GM19468 (cell line): ENCODE measurements around the gene MORN1.

Experiments
- ATAC-seq: cut with Tn5 transposase; IDR thresholded peaks from one replicate; pipeline ENCODE4 v1.9.1; 2021; ENCODE audit warnings: mild to moderate bottlenecking, moderate library complexity, moderate number of reproducible peaks; ENCODE audit not compliant: unreplicated experiment; ENCODE audit errors: extremely low read depth

MORN1 gene

GRCh38 chr1:2376261-2376741 is 15.1 kb downstream of the MORN1 start:
- ATAC-seq = no peak

- no peak for ATAC-seq
These were observed 15.5 kb downstream of the MORN1 start for GRCh38 chr1:2375923-2376260.

GRCh38 chr1:2375246-2375922 is 16.0 kb downstream of the MORN1 start:
- ATAC-seq = no peak

GRCh38 chr1:2374252-2375155 is 16.9 kb downstream of the MORN1 start:
- ATAC-seq = no peak

GRCh38 chr1:2373551-2374251 is 17.7 kb downstream of the MORN1 start:
- no peak for ATAC-seq

- ATAC-seq = no peak
These were observed 18.5 kb downstream of the MORN1 start for GRCh38 chr1:2372551-2373490.

- no peak for ATAC-seq
These were observed 23.2 kb downstream of the MORN1 start for GRCh38 chr1:2368053-2368744.

- no peak for ATAC-seq
These were observed 27.4 kb downstream of the MORN1 start for GRCh38 chr1:2363847-2364513.

GRCh38 chr1:2360588-2361364 is 30.6 kb downstream of the MORN1 start:
- no peak for ATAC-seq

GRCh38 chr1:2358651-2359640 is 32.4 kb downstream of the MORN1 start:
- ATAC-seq = no peak

- no peak for ATAC-seq
These were observed 33.3 kb downstream of the MORN1 start for GRCh38 chr1:2358072-2358471.

GRCh38 chr1:2356911-2357845 is 34.2 kb downstream of the MORN1 start:
- ATAC-seq = no peak

- ATAC-seq = no peak
These were observed 35.0 kb downstream of the MORN1 start for GRCh38 chr1:2356401-2356800.

- ATAC-seq = no peak
These were observed 35.7 kb downstream of the MORN1 start for GRCh38 chr1:2355373-2356261.
